Measurements from ENCODE around the gene PROB1. TPM values are rescaled to one million over a fixed set of nuclear protein-coding genes. Genes with fewer than 3 reads are reported as not detected.
"Not testable (repeated sequence)": the region's sequence is repeated elsewhere in the genome, so short reads cannot be mapped to it uniquely, and the experiment has no call there.

PROB1 gene
- total RNA-seq, 2 experiments from 2014 or later = 5.5 to 6.2 TPM

DNA sequence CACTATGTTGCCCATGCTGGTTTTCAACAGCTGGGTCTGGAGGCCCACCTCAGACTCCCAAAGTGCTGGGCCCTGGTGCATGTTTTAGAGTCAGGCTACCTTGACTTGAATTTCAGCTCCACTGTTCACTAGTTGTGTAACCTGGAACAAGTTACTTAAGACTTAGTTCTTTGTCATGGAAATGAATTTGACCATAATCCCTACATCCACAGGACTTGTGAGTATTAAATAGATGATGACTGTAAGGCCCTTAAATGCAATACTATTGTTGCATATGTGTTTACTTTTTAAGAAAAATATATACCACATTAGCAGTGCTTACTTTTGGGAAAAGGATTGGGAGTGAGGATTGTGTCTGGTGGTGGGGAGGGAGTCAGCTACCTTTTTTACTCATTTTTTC lies 36.8 kb downstream of the PROB1 start:
- H3K27me3 Mint-ChIP-seq = no peaks in the 10 kb centered on the region
- H3K4me1 Mint-ChIP-seq = peaks cover 11% of the 10 kb centered on the region
- peaks cover 23% of the 10 kb centered on the region for H3K36me3 Mint-ChIP-seq
- no peak for DNase-seq
- no peak overlapping the region for H3K4me3 Mint-ChIP-seq
- peaks cover 5% of the 10 kb centered on the region for H3K9me3 Mint-ChIP-seq
- no peak overlapping the region for H3K27ac Mint-ChIP-seq

DNA sequence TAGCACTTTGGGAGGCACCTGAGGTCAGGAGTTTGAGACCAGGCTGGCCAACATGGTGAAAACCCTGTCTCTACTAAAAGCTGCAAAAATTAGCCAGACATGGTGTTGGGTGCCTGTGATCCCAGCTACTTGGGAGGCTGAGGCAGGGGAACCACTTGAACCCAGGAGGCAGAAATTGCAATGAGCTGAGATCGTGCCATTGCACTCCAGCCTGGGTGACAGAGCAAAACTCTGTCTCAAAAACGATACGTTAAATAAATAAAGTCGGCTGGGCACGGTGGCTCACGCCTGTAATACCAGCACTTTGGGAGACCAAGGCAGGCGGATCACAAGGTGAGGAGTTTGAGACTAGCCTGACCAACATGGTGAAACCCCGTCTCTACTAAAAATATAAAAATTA lies 39.0 kb downstream of the PROB1 start:
- not testable (repeated sequence) for H3K27me3 Mint-ChIP-seq, H3K9me3 Mint-ChIP-seq, DNase-seq, H3K4me3 Mint-ChIP-seq, H3K27ac Mint-ChIP-seq
- Mint-ChIP-seq H3K4me1 (peaks cover 11% of the 10 kb centered on the region), H3K36me3 (peaks cover 19% of the 10 kb centered on the region)

DNA sequence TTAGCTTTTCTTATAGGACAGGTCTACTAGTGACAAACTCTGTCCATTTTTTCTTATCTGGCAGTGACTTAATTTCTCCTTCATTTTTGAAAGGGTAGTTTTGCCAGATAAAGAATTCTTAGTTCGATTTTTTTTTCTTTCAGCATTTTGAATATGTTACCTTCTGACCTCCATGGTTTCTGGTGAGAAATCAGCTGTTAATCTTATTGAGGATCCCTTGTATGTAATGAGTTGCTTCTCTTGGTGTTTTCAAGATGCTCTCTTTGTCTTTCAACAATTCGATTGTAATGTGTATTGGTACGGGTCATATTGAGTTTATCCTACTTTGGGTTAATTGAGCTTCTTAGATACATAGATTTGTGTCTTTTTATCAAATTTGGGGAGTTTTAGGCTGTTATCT lies 40.7 kb downstream of the PROB1 start:
- Mint-ChIP-seq H3K27ac (no peak overlapping the region), H3K9me3 (peaks cover 5% of the 10 kb centered on the region), H3K27me3 (no peaks in the 10 kb centered on the region), H3K4me1 (peaks cover 14% of the 10 kb centered on the region), H3K4me3 (no peak overlapping the region), H3K36me3 (peaks cover 17% of the 10 kb centered on the region)
- no peak for DNase-seq

DNA sequence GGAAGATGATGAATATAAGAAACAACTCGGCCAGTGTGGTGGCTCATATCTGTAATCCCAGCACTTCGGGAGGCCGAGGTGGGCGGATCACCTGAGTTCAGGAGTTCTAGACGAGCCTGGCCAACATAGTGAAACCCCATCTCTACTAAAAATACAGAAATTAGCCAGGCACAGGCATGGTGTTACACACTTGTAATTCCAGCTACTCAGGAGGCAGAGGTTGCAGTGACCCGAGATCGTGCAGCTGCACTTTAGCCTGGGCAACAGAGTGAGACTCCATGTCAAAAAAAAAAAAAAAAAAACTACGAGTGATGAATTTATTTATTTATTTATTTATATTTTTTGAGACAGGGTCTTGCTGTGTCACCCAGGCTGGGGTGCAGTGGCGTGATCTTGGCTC lies 47.0 kb downstream of the PROB1 start:
- Mint-ChIP-seq H3K36me3 (peaks cover 36% of the 10 kb centered on the region), H3K4me1 (peaks cover 42% of the 10 kb centered on the region)
- not testable (repeated sequence) for H3K9me3 Mint-ChIP-seq, H3K27me3 Mint-ChIP-seq, DNase-seq, H3K27ac Mint-ChIP-seq, H3K4me3 Mint-ChIP-seq

DNA sequence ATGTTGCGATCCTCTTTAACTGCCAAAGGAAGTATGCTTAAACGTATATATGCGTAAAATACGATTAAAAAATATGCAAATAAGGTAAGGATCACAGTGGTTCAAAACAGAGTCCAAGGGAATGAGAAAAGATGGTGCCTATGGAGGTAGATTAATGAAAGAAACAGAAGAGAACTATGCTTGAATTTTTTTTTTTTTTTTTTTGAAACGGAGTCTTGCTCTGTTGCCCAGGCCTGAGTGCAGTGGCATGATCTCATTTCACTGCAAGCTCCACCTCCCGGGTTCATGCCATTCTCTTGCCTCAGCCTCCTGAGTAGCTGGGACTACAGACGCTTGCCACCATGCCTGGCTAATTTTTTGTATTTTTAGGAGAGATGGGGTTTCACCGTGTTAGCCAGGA lies 49.5 kb downstream of the PROB1 start:
- DNase-seq, H3K27me3 Mint-ChIP-seq, H3K27ac Mint-ChIP-seq, H3K9me3 Mint-ChIP-seq, H3K4me3 Mint-ChIP-seq: not testable (repeated sequence)
- Mint-ChIP-seq H3K4me1 (peaks cover 50% of the 10 kb centered on the region), H3K36me3 (peaks cover 36% of the 10 kb centered on the region)

DNA sequence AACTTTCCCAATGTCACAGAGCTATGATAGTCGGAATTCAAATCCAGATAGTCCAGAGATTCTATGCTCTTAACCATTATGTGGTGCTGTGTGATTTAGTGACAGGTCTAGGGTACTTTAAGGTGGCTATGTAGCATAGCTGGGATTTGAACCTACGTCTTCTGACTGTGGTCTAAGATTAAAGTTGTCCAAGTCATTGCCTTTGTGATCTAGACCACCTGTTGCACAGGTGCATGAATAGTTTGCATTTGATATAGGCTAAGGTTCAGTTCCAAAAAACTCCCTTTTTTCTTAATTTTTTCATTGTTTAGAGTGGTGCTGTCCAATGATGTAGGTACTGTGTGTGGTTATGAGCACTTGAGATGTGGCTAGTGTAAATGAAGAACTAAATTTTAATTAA lies 50.7 kb downstream of the PROB1 start:
- peaks cover 36% of the 10 kb centered on the region for H3K36me3 Mint-ChIP-seq
- H3K4me3 Mint-ChIP-seq = peak overlapping the region; percentile 32
- H3K4me1 Mint-ChIP-seq = peaks cover 48% of the 10 kb centered on the region
- no peak overlapping the region for H3K27ac Mint-ChIP-seq
- no peak for DNase-seq
- no peaks in the 10 kb centered on the region for H3K9me3 Mint-ChIP-seq
- no peaks in the 10 kb centered on the region for H3K27me3 Mint-ChIP-seq

DNA sequence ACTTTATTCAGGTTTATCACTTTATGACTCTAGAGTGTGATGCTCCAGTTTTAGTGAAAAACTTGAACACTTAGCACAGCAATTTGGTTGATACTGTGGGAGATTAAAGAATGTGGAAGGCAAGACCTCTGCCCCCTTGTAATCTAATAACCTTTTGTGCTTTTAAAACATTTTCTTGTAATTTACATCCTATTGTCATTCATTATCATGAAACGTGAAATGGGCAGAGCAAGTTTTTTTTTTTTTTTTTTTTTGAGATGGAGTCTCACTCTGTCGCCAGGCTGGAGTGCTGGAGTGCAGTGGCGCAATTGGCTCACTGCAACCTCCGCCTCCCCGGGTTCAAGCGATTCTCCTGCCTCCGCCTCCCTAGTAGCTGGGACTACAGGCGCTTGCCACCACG lies 51.4 kb downstream of the PROB1 start:
- no peak for DNase-seq
- Mint-ChIP-seq H3K27ac (peak overlapping the region; percentile 95), H3K4me1 (peaks cover 45% of the 10 kb centered on the region), H3K36me3 (peaks cover 34% of the 10 kb centered on the region), H3K9me3 (no peaks in the 10 kb centered on the region), H3K4me3 (peak overlapping the region; percentile 96), H3K27me3 (no peaks in the 10 kb centered on the region)

DNA sequence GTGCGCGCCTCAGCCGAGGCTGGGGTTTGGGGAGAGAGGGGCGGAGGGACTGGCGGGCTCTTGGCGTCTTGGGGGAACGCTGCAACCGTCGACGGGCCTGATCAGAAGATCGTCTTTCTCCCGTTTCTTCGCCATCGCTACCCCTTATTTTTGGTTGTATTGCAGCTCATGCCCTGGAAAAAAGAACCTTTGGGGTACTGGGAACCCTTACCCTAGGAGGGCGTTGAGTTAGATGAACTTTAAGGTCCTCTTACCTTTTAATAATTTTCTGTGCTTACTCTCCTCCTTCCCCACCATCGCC lies 52.5 kb downstream of the PROB1 start:
- DNase-seq = no peak
- Mint-ChIP-seq H3K36me3 (peaks cover 34% of the 10 kb centered on the region), H3K4me1 (peaks cover 45% of the 10 kb centered on the region), H3K9me3 (no peaks in the 10 kb centered on the region), H3K27ac (peak overlapping the region; percentile 95), H3K27me3 (no peaks in the 10 kb centered on the region), H3K4me3 (peak overlapping the region; percentile 96)

DNA sequence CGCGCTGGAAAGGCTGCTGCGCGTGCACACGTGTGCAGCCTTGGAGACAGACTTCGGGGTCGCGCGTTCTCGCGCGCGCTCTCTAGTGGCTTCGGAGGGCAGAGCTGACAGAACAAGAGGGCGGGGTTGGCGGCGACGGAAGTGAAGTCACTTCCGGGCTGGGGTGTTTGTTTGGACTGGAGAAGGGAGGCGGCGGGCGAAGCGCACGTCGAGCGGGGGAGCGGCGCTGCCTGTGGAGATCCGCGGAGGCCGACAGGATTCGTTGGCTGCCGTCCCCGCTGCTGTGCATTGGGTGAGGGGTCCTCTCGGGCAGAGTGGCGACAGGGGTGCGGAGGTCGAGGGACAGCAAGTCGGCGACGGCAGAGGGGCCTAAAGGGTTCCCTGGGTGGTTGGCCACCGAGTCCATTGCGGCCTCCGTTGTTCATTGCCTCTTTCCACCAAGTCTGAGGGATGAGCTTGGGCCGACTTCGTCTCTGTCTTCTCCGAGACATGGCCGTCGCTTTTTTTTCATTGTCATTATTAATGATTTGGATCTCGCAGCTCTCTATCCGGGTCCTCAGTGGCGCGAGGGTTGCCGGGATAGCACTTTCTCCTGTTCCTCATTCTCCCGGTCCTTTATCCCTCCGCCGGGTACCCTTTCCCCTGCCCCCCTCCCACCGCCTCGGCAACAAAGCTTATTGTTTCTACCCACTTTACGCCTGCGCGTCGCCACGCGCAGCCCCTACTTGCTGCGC lies 53.0 kb downstream of the PROB1 start, which contains the start of gene PAIP2:
TSS of gene PAIP2 (plus strand) at position 166 of the 734 bp plus-strand sequence. CDS start 21,931 bp downstream, outside the sequence.
- no peaks in the 10 kb centered on the region for H3K27me3 Mint-ChIP-seq
- H3K9me3 Mint-ChIP-seq = no peaks in the 10 kb centered on the region
- H3K36me3 Mint-ChIP-seq = peaks cover 30% of the 10 kb centered on the region
- peak; percentile 98 for DNase-seq
- H3K4me3 Mint-ChIP-seq = peak within 1 kb of the TSS; percentile 96
- peak within 1 kb of the TSS; percentile 95 for H3K27ac Mint-ChIP-seq
- peaks cover 42% of the 10 kb centered on the region for H3K4me1 Mint-ChIP-seq

DNA sequence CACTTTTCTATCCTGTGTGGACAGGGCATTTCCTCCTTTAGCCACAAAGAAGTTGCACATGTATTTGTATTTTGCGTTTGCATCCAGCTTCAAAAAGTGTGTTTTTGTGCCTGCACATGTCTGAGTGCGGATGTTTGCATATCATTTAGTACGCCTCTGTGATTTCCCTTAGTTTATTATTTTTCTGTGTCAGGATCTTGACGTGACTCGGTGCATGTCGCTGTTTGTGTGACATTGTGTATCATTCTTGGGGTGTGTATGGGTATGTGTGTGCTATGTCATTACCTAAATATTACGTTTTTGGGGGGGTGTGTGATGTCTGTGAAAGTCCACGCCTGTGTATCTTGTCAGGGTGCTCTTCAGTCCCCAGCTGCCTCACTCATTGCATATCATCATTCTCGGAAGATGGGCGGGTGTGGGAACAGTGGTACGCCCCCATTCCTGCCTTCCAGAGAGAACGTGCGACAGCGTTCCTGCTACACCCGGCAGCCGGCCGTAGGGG lies 53.7 kb downstream of the PROB1 start:
- Mint-ChIP-seq H3K4me1 (peaks cover 45% of the 10 kb centered on the region), H3K4me3 (peak overlapping the region; percentile 96), H3K27me3 (no peaks in the 10 kb centered on the region), H3K27ac (peak overlapping the region; percentile 95), H3K9me3 (no peaks in the 10 kb centered on the region), H3K36me3 (peaks cover 23% of the 10 kb centered on the region)
- no peak for DNase-seq

Other genes with a start within 250 kb of the PROB1 start
- gene SIL1, start 196.7 kb downstream of the PROB1 start, total RNA-seq = 10 to 100 TPM; 19.8 to 21.4 TPM
- gene MATR3, start 101.4 kb downstream of the PROB1 start, total RNA-seq = 100 to 1,000 TPM; 182 to 208 TPM
- gene PAIP2, start 53.2 kb downstream of the PROB1 start, total RNA-seq = 10 to 100 TPM; 91.7 to 94.0 TPM
- gene SLC23A1, start 11.8 kb downstream of the PROB1 start, total RNA-seq = not detected
- 10 to 100 TPM; 10.4 to 10.6 TPM for gene MZB1, start 5.2 kb downstream of the PROB1 start, total RNA-seq
- gene SPATA24, start 9.0 kb upstream of the PROB1 start, total RNA-seq = 1 to 10 TPM; 2.2 to 4.0 TPM
- gene DNAJC18, start 44.4 kb upstream of the PROB1 start, total RNA-seq = 10 to 100 TPM; 20.5 to 21.8 TPM
- under 1 TPM; 0.36 to 0.49 TPM for gene ECSCR, start 67.6 kb upstream of the PROB1 start, total RNA-seq
- gene SMIM33, start 75.9 kb upstream of the PROB1 start, total RNA-seq = under 1 TPM in 1 of 2 experiments, not detected in 1; 0.16 TPM
- gene STING1, start 87.7 kb upstream of the PROB1 start, total RNA-seq = 10 to 100 TPM; 37.4 to 40.5 TPM
- gene UBE2D2, start 166.2 kb upstream of the PROB1 start, total RNA-seq = 100 to 1,000 TPM; 286 to 297 TPM